ENCODE measurements around the gene SMAD3.

GRCh38 chr15:67134067-67134838, 68.9 kb downstream of the SMAD3 start:
- TF ChIP-seq, protein P1, sequence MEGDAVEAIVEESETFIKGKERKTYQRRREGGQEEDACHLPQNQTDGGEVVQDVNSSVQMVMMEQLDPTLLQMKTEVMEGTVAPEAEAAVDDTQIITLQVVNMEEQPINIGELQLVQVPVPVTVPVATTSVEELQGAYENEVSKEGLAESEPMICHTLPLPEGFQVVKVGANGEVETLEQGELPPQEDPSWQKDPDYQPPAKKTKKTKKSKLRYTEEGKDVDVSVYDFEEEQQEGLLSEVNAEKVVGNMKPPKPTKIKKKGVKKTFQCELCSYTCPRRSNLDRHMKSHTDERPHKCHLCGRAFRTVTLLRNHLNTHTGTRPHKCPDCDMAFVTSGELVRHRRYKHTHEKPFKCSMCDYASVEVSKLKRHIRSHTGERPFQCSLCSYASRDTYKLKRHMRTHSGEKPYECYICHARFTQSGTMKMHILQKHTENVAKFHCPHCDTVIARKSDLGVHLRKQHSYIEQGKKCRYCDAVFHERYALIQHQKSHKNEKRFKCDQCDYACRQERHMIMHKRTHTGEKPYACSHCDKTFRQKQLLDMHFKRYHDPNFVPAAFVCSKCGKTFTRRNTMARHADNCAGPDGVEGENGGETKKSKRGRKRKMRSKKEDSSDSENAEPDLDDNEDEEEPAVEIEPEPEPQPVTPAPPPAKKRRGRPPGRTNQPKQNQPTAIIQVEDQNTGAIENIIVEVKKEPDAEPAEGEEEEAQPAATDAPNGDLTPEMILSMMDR (IDR thresholded peaks at IDR 0.05) = no peak
- no peak for TF ChIP-seq EZH2phosphoT487 (IDR thresholded peaks at IDR 0.05)
